MM.1S (cell line): Measurements from ENCODE around the gene MAPKAPK5.

Experiments
- CTCF ChIP-seq: fragments of 300-600 bp; sonication (generic); IDR thresholded peaks from 2 replicates; pipeline ENCODE4 v1.5.1; 2016; ENCODE audit warnings: antibody characterized with exemption, low read length, mixed read lengths
- EZH2 ChIP-seq: fragments of 300-600 bp; sonication (generic); optimal IDR thresholded peaks from 2 replicates; pipeline ENCODE3; 2017; ENCODE audit warnings: low read depth, mild to moderate bottlenecking, antibody characterized with exemption, low read length, mixed read lengths
- EZH2phosphoT487 ChIP-seq: fragments of 300-600 bp; sonication (generic); IDR thresholded peaks from 2 replicates; pipeline ENCODE4 v1.6.1; 2018; ENCODE audit warnings: antibody characterized with exemption, low read length

DNA sequence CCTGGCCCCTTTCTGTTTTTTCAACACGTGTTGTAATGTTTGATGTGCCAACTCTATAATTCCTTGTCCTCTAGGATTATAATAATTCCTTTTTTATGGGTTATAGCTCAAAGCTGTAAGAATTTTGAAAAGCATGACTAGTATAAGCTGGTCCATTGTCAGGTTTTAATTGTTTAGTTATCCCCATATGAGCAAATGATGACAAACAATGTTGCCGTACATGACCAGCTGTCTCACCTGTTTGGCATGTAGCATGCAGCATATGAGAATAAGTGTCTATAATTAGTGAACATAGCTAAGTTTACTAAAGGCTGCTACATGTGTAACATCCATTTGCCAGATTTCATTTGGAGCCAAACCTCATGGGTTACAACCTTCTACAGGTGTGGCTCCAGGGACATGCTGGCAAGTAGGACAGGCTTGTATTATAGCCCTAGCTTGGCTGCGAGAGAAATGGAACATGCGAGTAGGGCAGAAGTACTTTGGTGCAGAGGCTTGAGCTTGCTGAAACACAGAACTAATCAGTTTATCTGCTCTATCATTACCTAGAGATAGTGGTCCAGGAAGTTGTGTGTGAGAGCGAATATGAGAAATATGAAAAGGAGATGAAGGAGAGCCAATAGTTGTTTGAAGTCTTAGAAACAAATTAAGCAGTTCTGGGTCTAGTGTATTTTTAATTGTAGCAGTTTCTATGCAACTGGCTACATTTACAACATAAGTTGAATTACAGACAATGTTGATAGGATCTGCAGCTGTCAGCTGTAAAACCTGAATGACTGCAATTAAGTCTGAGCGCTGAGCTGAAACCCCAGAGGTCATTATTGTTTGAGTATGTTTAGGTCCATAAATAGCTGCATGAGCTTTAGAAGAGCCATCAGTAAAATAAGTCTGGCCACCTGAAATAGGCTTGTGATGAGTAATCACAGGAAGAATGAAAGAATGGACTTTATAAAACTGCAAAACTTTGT lies 22.6 kb upstream of the MAPKAPK5 start:
- TF ChIP-seq EZH2 = no peak
- TF ChIP-seq CTCF = no peak
- no peak for TF ChIP-seq EZH2phosphoT487
